IPS-11a (cell line): ENCODE results near the gene TYW1B.
"Not testable (repeated sequence)": the region's sequence is repeated elsewhere in the genome, so short reads cannot be mapped to it uniquely, and the experiment has no call there.

ENCODE experiments used
- H3K4me3 ChIP-seq: one replicate; pipeline ENCODE4 v1.5.1; 2013; ENCODE audit warnings: low read depth, low read length, control low read depth

The TYW1B gene

GRCh38 chr7:72754312-72754711 lies 73.7 kb downstream of the TYW1B start:
- no peak overlapping the region for H3K4me3 ChIP-seq

GRCh38 chr7:72753781-72754180 lies 74.2 kb downstream of the TYW1B start:
- no peak overlapping the region for H3K4me3 ChIP-seq

GRCh38 chr7:72753229-72753628 lies 74.8 kb downstream of the TYW1B start:
- H3K4me3 ChIP-seq = not testable (repeated sequence)

GRCh38 chr7:72751978-72752377 lies 76.0 kb downstream of the TYW1B start:
- H3K4me3 ChIP-seq = no peak overlapping the region

- no peak overlapping the region for H3K4me3 ChIP-seq
Observed at GRCh38 chr7:72751378-72751777, 76.6 kb downstream of the TYW1B start.

- H3K4me3 ChIP-seq = not testable (repeated sequence)
Observed at GRCh38 chr7:72748649-72749048, 79.4 kb downstream of the TYW1B start.

GRCh38 chr7:72744244-72744926 lies 83.6 kb downstream of the TYW1B start:
- H3K4me3 ChIP-seq = not testable (repeated sequence)

GRCh38 chr7:72743801-72744200 lies 84.2 kb downstream of the TYW1B start:
- H3K4me3 ChIP-seq = not testable (repeated sequence)

GRCh38 chr7:72739716-72740115 lies 88.3 kb downstream of the TYW1B start:
- not testable (repeated sequence) for H3K4me3 ChIP-seq

- H3K4me3 ChIP-seq = not testable (repeated sequence)
Observed at GRCh38 chr7:72735855-72736254, 92.1 kb downstream of the TYW1B start.

- H3K4me3 ChIP-seq = not testable (repeated sequence)
Observed at GRCh38 chr7:72730815-72731214, 97.2 kb downstream of the TYW1B start.

- not testable (repeated sequence) for H3K4me3 ChIP-seq
Observed at GRCh38 chr7:72730384-72730783, 97.6 kb downstream of the TYW1B start.

- H3K4me3 ChIP-seq = not testable (repeated sequence)
Observed at GRCh38 chr7:72729130-72729529, 98.9 kb downstream of the TYW1B start.

- H3K4me3 ChIP-seq = not testable (repeated sequence)
Observed at GRCh38 chr7:72722694-72723093, 105.3 kb downstream of the TYW1B start.

GRCh38 chr7:72720890-72721289 lies 107.1 kb downstream of the TYW1B start:
- H3K4me3 ChIP-seq = not testable (repeated sequence)

- not testable (repeated sequence) for H3K4me3 ChIP-seq
Observed at GRCh38 chr7:72717252-72717774, 110.7 kb downstream of the TYW1B start.

- H3K4me3 ChIP-seq = not testable (repeated sequence)
Observed at GRCh38 chr7:72711927-72712326, 116.1 kb downstream of the TYW1B start.

GRCh38 chr7:72710983-72711382 lies 117.0 kb downstream of the TYW1B start:
- no peak overlapping the region for H3K4me3 ChIP-seq

GRCh38 chr7:72709909-72710308 lies 118.1 kb downstream of the TYW1B start:
- H3K4me3 ChIP-seq = no peak overlapping the region

- H3K4me3 ChIP-seq = not testable (repeated sequence)
Observed at GRCh38 chr7:72708371-72709050, 119.5 kb downstream of the TYW1B start.

- no peak overlapping the region for H3K4me3 ChIP-seq
Observed at GRCh38 chr7:72706521-72706920, 121.5 kb downstream of the TYW1B start.

- not testable (repeated sequence) for H3K4me3 ChIP-seq
Observed at GRCh38 chr7:72705693-72706092, 122.3 kb downstream of the TYW1B start.
